A549 (cell line): ENCODE results near the gene OR5H2. TPM values are rescaled to one million over a fixed set of nuclear protein-coding genes. Genes with fewer than 3 reads are reported as not detected.
A peak's percentile ranks its signal among the peaks of the same experiment; 100 is the strongest.
"Not testable (repeated sequence)": the region's sequence is repeated elsewhere in the genome, so short reads cannot be mapped to it uniquely, and the experiment has no call there.

ENCODE experiments used
- ATAC-seq, 2 experiments: fragments of 200-7000 bp in 1 of 2; fragments of >200 bp in 1 of 2; cut with Nextera tagmentation in 1 of 2; cut with Tn5 transposase in 1 of 2; 3 replicates each; pipeline versions ENCODE4 v1.8.0 to v1.9.1; 2018 to 2020; ENCODE audit warnings: mild to moderate bottlenecking in 1 of 2, moderate library complexity in 1 of 2
- CTCF ChIA-PET: fragments of 300-600 bp; sonication (Branson Sonifier 250); formaldehyde crosslinking; extraction: SDS; loops from one replicate; lab custom pipeline; 2021; ENCODE audit warnings: antibody characterized with exemption, inconsistent platforms; lab: Yijun Ruan, JAX
- POLR2A ChIA-PET: fragments of 350-600 bp; formaldehyde crosslinking; extraction: SDS; loops from one replicate; lab custom pipeline; 2021; ENCODE audit warnings: antibody characterized with exemption, inconsistent platforms; lab: Yijun Ruan, JAX
- DNase-seq, 2 experiments: peaks; one replicate each; pipeline versions ENCODE4 v3.0.0 to v3.0.0-alpha.2; 2011 to 2016; ENCODE audit warnings: low read depth in 1 of 2, low spot score in 1 of 2
- FAIRE-seq: peaks from 2 replicates; lab custom pipeline; 2011; peaks lifted over from hg19 to GRCh38; lab: Jason Lieb, UNC
- H3K27ac ChIP-seq, 2 experiments: fragments of >200 bp; sonication (Bioruptor Twin); formaldehyde crosslinking; 3 replicates each; pipeline ENCODE4 v1.5.1; 2016 to 2017
- H3K4me1 ChIP-seq: fragments of >200 bp; sonication (Bioruptor Twin); formaldehyde crosslinking; 3 replicates; pipeline ENCODE4 v1.6.1; 2016
- H3K4me2 ChIP-seq: fragments of >200 bp; sonication (Bioruptor Twin); formaldehyde crosslinking; 3 replicates; pipeline ENCODE4 v1.6.1; 2016
- H3K4me3 ChIP-seq: fragments of >200 bp; sonication (Bioruptor Twin); formaldehyde crosslinking; 3 replicates; pipeline ENCODE4 v1.5.1; 2016
- H3K9me3 ChIP-seq: fragments of >200 bp; sonication (Bioruptor Twin); formaldehyde crosslinking; 3 replicates; pipeline ENCODE4 v1.6.1; 2016
- BCL3 ChIP-seq: fragments of >200 bp; sonication (Bioruptor Twin); formaldehyde crosslinking; IDR thresholded peaks from 3 replicates; pipeline ENCODE4 v1.6.1; 2016
- CBX8 ChIP-seq: fragments of 200-600 bp; sonication (generic); IDR thresholded peaks from 2 replicates; pipeline ENCODE4 v1.6.1; 2016
- FOSB ChIP-seq: fragments of 250-450 bp; sonication (Bioruptor Pico); IDR thresholded peaks from 2 replicates; pipeline ENCODE4 v1.5.0; 2020; ENCODE audit warnings: mild to moderate bottlenecking, moderate library complexity
- FOSL2 ChIP-seq, 2 experiments: fragments of 450-650 bp in 1 of 2; fragments of >200 bp in 1 of 2; sonication (Bioruptor Twin) in 1 of 2; formaldehyde crosslinking; IDR thresholded peaks; 2 replicates each; pipeline versions ENCODE4 v1.5.0 to v1.6.1; 2016 to 2020; ENCODE audit warnings: mild to moderate bottlenecking in 1 of 2, moderate library complexity in 1 of 2
- FOXS1 ChIP-seq: fragments of 250-450 bp; sonication (Bioruptor Pico); IDR thresholded peaks from 2 replicates; pipeline ENCODE4 v1.5.0; 2020; ENCODE audit warnings: mild to moderate bottlenecking, moderate library complexity
- HEYL ChIP-seq: fragments of 250-450 bp; sonication (Bioruptor Pico); IDR thresholded peaks from 2 replicates; pipeline ENCODE4 v1.8.0; 2021; ENCODE audit warnings: mild to moderate bottlenecking, moderate library complexity
- HMGXB4 ChIP-seq: fragments of 250-450 bp; sonication (Bioruptor Pico); IDR thresholded peaks from 2 replicates; pipeline ENCODE4 v1.5.0; 2021; ENCODE audit warnings: mild to moderate bottlenecking, moderate library complexity, borderline replicate concordance
- HOXA7 ChIP-seq: fragments of 250-450 bp; sonication (Bioruptor Pico); IDR thresholded peaks from 2 replicates; pipeline ENCODE4 v1.5.0; 2020; ENCODE audit warnings: mild to moderate bottlenecking, moderate library complexity
- KDM1A ChIP-seq: fragments of 200-600 bp; sonication (generic); IDR thresholded peaks from 2 replicates; pipeline ENCODE4 v1.6.1; 2016; ENCODE audit warnings: low read depth, mild to moderate bottlenecking
- MYC ChIP-seq: IDR thresholded peaks from 2 replicates; pipeline ENCODE4 v1.6.1; 2012; ENCODE audit warnings: mild to moderate bottlenecking, inconsistent platforms, low read length, improper control_type of control experiment, borderline replicate concordance
- NFE2L2 ChIP-seq: fragments of 150-350 bp; conservative IDR thresholded peaks from 2 replicates; pipeline ENCODE4 v1.6.1; 2014; ENCODE audit warnings: low read length
- NPAS2 ChIP-seq: fragments of 250-450 bp; sonication (Bioruptor Pico); IDR thresholded peaks from 2 replicates; pipeline ENCODE4 v1.8.0; 2022; ENCODE audit warnings: mild to moderate bottlenecking, moderate library complexity, borderline replicate concordance
- PHF8 ChIP-seq: fragments of 200-600 bp; sonication (generic); IDR thresholded peaks from 2 replicates; pipeline ENCODE4 v1.6.1; 2016; ENCODE audit warnings: low read depth, mild to moderate bottlenecking, antibody characterized with exemption, moderate library complexity, borderline replicate concordance
- POLR2AphosphoS2 ChIP-seq: conservative IDR thresholded peaks from 2 replicates; pipeline ENCODE4 v1.6.1; 2012; ENCODE audit warnings: low read length, improper control_type of control experiment, inconsistent platforms
- RARB ChIP-seq: fragments of 250-450 bp; sonication (Bioruptor Pico); IDR thresholded peaks from 2 replicates; pipeline ENCODE4 v1.8.0; 2021; ENCODE audit warnings: mild to moderate bottlenecking, moderate library complexity
- RFX5 ChIP-seq: fragments of 450-650 bp; IDR thresholded peaks from 2 replicates; pipeline ENCODE4 v1.7.1; 2014; ENCODE audit warnings: antibody characterized with exemption, mild to moderate bottlenecking, moderate library complexity
- ZC3H11A ChIP-seq: fragments of 450-650 bp; IDR thresholded peaks from 2 replicates; pipeline ENCODE4 v1.6.1; 2014; ENCODE audit warnings: antibody characterized with exemption, mild to moderate bottlenecking
- WGBS: methylation state at CpG from one replicate; pipeline ENCODE4 v1.1.6; 2017; ENCODE audit errors: missing lambda C conversion rate; 5-methylcytosine and 5-hydroxymethylcytosine counted together
- polyA plus RNA-seq, 4 experiments: library from polyadenylated mRNA; depleted of rRNA in 3 of 4; stranded (reverse); fragments of >200 nt; fragmentation: RNase III in 1 of 4; extraction: RNeasy Plus Mini Kit Qiagen cat#74134 plus additional on column Dnase treatment in 1 of 4; gene quantifications; 2 replicates in 3 of 4; 3 replicates in 1 of 4; pipeline ENCODE4 v1.2.3, GENCODE V29; 2011 to 2017
- TF ChIP-seq, protein P1 (sequence below): IDR thresholded peaks from 2 replicates; pipeline ENCODE4 v1.6.1; 2012; ENCODE audit warnings: low read depth, borderline replicate concordance
- TF ChIP-seq, protein P2 (sequence below): fragments of 450-650 bp; IDR thresholded peaks from 2 replicates; pipeline ENCODE4 v1.6.1; 2014; ENCODE audit warnings: antibody characterized with exemption

Gene OR5H2
- polyA plus RNA-seq, 2 of the 4 experiments (the other 2 are of a cell fraction) = not detected

- Histone ChIP-seq H3K9me3 (no peaks in the 10 kb centered on the region), H3K4me2 (no peak overlapping the region)
- DNase-seq (no peak), FAIRE-seq (no peak)
- WGBS = 23% methylated on average over 10 of the region's 10 CpGs
- TF ChIP-seq POLR2AphosphoS2 (no peak), CBX8 (no peak), HMGXB4 (CRISPR knock-in tag) (no peak), MYC (no peak), RARB (CRISPR knock-in tag) (no peak)
- TF ChIP-seq, all 56 proteins: peak for 0
- ATAC-seq = no peak
- Histone ChIP-seq H3K27ac (no peak overlapping the region), H3K4me3 (no peak overlapping the region), H3K4me1 (no peaks in the 10 kb centered on the region)
- POLR2A ChIA-PET = no interaction called here
- CTCF ChIA-PET = no interaction called here
Measured at GRCh38 chr3:98246142-98246541, 36.2 kb upstream of the OR5H2 start.

- CTCF ChIA-PET, H3K9me3 ChIP-seq: not testable (repeated sequence)
- WGBS = 12% methylated on average over 5 of the region's 5 CpGs
Measured at GRCh38 chr3:98256026-98256425, 26.3 kb upstream of the OR5H2 start.

DNA sequence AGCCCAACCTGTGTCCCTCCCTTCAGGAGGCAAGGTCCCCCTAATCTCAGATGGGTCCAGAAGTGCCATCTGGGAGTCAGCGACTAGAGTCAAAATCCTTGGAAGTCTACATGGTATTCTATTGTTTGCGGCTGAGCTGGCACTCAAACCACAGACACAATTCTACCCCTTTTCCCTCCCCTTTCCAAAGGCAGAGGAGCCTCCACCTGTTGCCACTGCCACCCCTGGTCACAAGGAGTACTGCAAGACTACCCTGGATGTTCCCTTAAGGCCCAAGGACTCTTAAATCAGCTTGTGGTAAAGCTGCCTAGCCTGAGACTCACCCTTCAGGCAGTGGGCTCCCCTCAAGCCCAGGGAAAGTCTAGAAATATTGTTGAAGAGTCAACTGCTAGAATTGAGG, 22.6 kb upstream of the OR5H2 start:
- H3K4me2 ChIP-seq = no peak overlapping the region
- ChIA-PET POLR2A (no interaction called here), CTCF (no interaction called here)
- FAIRE-seq (no peak), DNase-seq (peak in 1 of 2 experiments; percentile 31), ATAC-seq (peak in 1 of 2 experiments; percentile 70; a peak in 3 of 6 replicates)
- H3K4me1 ChIP-seq = no peaks in the 10 kb centered on the region
- no peaks in the 10 kb centered on the region for H3K9me3 ChIP-seq
- H3K27ac ChIP-seq = no peak overlapping the region
- TF ChIP-seq HEYL (no peak), NFE2L2 (no peak), FOXS1 (CRISPR knock-in tag) (no peak), PHF8 (no peak), NPAS2 (no peak), KDM1A (no peak), ZC3H11A (no peak), HOXA7 (CRISPR knock-in tag) (no peak), BCL3 (no peak), FOSB (CRISPR knock-in tag) (no peak), RFX5 (no peak), RARB (CRISPR knock-in tag) (no peak), FOSL2 (IDR thresholded peaks at IDR 0.05) (no peak), FOSL2 (CRISPR knock-in tag; IDR thresholded peaks at IDR 0.05) (no peak)
- TF ChIP-seq, protein P1, sequence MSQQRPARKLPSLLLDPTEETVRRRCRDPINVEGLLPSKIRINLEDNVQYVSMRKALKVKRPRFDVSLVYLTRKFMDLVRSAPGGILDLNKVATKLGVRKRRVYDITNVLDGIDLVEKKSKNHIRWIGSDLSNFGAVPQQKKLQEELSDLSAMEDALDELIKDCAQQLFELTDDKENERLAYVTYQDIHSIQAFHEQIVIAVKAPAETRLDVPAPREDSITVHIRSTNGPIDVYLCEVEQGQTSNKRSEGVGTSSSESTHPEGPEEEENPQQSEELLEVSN = no peak
- TF ChIP-seq, protein P2, sequence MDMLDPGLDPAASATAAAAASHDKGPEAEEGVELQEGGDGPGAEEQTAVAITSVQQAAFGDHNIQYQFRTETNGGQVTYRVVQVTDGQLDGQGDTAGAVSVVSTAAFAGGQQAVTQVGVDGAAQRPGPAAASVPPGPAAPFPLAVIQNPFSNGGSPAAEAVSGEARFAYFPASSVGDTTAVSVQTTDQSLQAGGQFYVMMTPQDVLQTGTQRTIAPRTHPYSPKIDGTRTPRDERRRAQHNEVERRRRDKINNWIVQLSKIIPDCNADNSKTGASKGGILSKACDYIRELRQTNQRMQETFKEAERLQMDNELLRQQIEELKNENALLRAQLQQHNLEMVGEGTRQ = no peak
- no peak overlapping the region for H3K4me3 ChIP-seq
- WGBS = 18% methylated on average over 2 of the region's 2 CpGs

More at GRCh38 chr3:98256026-98256425, 26.3 kb upstream of the OR5H2 start:
- H3K27ac ChIP-seq, H3K4me2 ChIP-seq, DNase-seq, FAIRE-seq, POLR2A ChIA-PET, H3K4me1 ChIP-seq, H3K4me3 ChIP-seq, ATAC-seq: not testable (repeated sequence)
